SK-N-MC (cell line): ENCODE measurements around the gene KIAA1671.

Source experiments
- DNase-seq: peaks from one replicate; pipeline ENCODE4 v3.0.0-alpha.2; 2011; ENCODE audit warnings: low read depth, low spot score
- H3K27ac ChIP-seq: fragments of 200-600 bp; sonication (generic); 2 replicates; pipeline ENCODE4 v1.5.1; 2016; ENCODE audit warnings: mixed run types
- H3K36me3 ChIP-seq: fragments of 200-600 bp; sonication (generic); 2 replicates; pipeline ENCODE4 v1.6.1; 2017; ENCODE audit warnings: antibody characterized with exemption, low read length, mixed read lengths; ENCODE audit not compliant: insufficient read depth
- H3K4me3 ChIP-seq: fragments of 200-600 bp; sonication (generic); 2 replicates; pipeline ENCODE4 v1.5.1; 2016
- H3K9ac ChIP-seq: fragments of 200-600 bp; sonication (generic); 2 replicates; pipeline ENCODE4 v1.8.0; 2017; ENCODE audit warnings: mixed run types, mixed read lengths; ENCODE audit not compliant: insufficient read length
- H3K9me3 ChIP-seq: fragments of 200-600 bp; sonication (generic); 2 replicates; pipeline ENCODE4 v1.6.1; 2017; ENCODE audit warnings: low read depth, mild to moderate bottlenecking, antibody characterized with exemption, low read length, moderate library complexity, mixed read lengths
- EZH2 ChIP-seq: fragments of 200-600 bp; sonication (generic); IDR thresholded peaks from one replicate; pipeline ENCODE4 v1.6.1; 2017; ENCODE audit warnings: antibody characterized with exemption
- FOXP2 ChIP-seq: optimal IDR thresholded peaks from 2 replicates; pipeline ENCODE3; 2011; ENCODE audit warnings: mild to moderate bottlenecking, moderate library complexity; ENCODE audit not compliant: insufficient read depth; ENCODE audit errors: extremely low read length, control extremely low read depth
- POLR2AphosphoS5 ChIP-seq: IDR thresholded peaks from 2 replicates; pipeline ENCODE4 v1.6.1; 2012; ENCODE audit warnings: mild to moderate bottlenecking, low read depth, low read length, borderline replicate concordance

KIAA1671 gene

DNA sequence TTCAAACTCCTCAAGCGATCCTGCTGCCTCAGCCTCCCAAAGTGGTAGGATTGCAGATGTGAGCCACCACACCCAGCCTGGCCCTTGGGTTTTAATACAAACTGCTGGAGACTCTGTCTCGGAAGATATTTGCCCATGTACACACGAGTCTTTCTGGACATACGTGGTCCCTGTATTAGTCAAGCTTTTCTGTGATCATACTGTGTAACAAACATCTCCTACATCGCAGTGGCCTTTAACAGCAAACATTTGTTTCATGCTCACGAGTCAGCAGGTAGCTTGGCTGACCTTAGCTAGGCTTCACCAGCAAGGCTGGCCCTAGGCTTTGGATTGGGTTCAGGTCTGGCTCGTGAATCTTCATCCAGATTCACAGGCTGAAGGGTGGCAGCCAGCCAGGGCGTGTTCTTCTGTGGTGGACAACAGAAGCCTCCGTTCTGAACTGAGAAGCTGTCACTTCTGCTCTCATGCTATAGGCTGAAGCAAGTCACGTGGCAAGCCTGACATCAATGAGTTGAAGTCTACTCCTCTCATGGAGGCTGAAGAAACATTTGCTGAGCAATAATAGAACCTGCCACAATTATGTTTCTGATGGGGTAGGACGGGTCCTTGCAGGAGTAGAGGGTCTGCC, 8.8 kb downstream of the KIAA1671 start:
- Histone ChIP-seq H3K9ac (no peak overlapping the region), H3K4me3 (no peak overlapping the region), H3K9me3 (no peaks in the 10 kb centered on the region), H3K36me3 (no peaks in the 10 kb centered on the region), H3K27ac (no peak overlapping the region)
- no peak for DNase-seq
- TF ChIP-seq POLR2AphosphoS5 (no peak), FOXP2 (no peak), EZH2 (no peak)

DNA sequence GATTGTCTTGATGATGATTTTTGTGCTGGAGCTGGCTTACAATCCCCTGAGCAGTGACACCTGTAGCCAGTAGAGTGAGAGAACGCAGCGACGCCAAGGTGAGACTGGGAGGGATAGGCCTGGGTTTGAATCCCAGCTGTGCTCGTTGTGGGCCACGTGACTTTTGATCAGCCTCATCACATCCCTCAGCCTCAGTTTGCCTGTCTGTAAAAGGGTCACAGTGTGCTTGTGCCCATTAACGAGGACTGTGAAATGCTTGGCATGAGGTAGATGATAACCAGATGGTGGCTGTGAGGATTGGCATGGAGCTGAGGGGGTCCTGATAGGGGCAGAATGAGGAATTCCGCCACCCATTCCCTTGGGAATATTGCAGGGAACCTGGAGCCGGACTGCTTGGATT, 9.6 kb downstream of the KIAA1671 start:
- H3K9ac ChIP-seq: no peak overlapping the region
- H3K9me3 ChIP-seq: no peaks in the 10 kb centered on the region
- TF ChIP-seq FOXP2 (no peak), EZH2 (no peak), POLR2AphosphoS5 (no peak)
- no peak overlapping the region for H3K27ac ChIP-seq
- no peaks in the 10 kb centered on the region for H3K36me3 ChIP-seq
- no peak overlapping the region for H3K4me3 ChIP-seq
- no peak for DNase-seq

DNA sequence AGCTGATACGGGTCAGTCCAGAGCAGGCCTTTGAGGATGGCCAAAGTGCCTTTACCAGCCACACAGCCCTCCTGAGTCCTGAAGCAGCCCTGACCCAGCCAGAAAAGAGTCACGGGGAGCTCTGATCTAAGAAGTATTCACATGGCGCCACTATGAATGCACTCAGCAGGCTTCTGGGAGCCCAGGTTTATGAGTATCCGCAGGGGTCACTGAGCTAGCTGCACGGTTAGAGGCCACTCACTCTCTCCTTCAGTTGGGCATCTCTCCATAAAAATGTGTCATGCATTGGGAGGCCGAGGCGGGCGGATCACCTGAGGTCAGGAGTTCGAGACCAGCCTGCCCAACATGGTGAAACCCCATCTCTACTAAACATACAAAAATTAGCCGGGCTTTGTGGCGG, 10.3 kb downstream of the KIAA1671 start:
- no peaks in the 10 kb centered on the region for H3K36me3 ChIP-seq
- no peaks in the 10 kb centered on the region for H3K9me3 ChIP-seq
- no peak overlapping the region for H3K27ac ChIP-seq
- no peak for DNase-seq
- H3K4me3 ChIP-seq: no peak overlapping the region
- TF ChIP-seq FOXP2: no peak
- no peak for TF ChIP-seq EZH2
- TF ChIP-seq POLR2AphosphoS5: no peak
- H3K9ac ChIP-seq: no peak overlapping the region

DNA sequence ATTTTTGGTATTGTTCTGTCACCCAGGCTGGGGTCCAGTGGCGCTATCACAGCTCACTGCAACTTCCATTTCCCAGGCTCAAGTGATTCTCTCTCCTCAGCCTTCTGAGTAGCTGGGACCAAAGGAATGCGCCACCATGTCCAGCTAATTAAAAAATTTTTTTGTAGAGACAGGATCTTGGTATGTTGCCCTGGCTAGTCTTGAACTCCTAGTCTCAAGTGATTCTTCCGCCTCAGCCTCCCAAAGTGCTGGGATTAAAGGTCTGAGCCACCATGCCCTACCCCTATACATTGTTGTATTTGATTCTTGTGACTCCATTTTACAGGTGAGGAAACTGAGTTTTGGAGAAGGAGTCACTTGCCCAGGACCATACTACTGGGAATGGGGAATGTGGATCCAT, 11.9 kb downstream of the KIAA1671 start:
- no peak for DNase-seq
- TF ChIP-seq POLR2AphosphoS5 (no peak), FOXP2 (no peak), EZH2 (no peak)
- Histone ChIP-seq H3K9me3 (no peaks in the 10 kb centered on the region), H3K9ac (no peak overlapping the region), H3K36me3 (no peaks in the 10 kb centered on the region), H3K4me3 (no peak overlapping the region), H3K27ac (no peak overlapping the region)

DNA sequence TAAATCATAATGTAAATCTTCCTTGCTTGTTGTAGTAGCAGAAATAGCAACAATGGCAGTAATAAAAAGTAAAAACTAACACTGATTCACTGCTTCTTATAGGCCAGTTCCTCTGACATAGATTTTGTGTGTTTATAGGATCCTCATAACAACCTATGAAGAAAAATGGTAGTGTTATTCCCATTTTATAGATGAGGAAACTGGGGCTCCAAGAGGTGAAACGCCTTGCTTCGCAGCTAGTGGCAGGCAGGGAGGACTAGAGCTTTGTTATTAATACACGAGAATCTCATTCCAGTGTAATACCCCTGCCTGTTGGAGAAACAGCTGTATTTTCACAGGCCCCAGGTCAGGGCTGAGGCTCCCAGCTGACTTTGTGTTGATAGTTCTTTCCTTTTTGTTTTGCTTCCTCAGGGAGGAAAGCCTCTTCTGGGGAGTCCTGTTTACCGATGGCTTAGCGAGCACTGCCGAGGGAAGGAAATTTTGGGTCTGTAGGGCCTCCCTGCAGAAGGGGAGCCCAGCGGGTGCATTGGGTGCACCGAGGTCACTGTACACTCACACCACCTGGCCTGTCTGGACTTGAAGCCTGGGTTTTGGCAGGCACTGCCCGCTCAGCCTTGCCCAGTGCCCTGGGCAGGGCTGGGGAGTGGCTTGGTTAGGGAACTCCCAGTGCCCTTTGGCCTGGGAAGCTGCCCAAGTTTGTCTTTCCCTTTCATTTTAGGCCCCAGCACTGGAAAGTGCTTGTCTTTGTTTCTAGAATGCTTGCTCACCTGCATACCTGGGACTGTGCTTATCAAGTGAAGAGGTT, 13.5 kb downstream of the KIAA1671 start:
- Histone ChIP-seq H3K9ac (no peak overlapping the region), H3K27ac (no peak overlapping the region), H3K4me3 (no peak overlapping the region), H3K9me3 (no peaks in the 10 kb centered on the region), H3K36me3 (no peaks in the 10 kb centered on the region)
- no peak for DNase-seq
- TF ChIP-seq EZH2: no peak
- TF ChIP-seq FOXP2: no peak
- no peak for TF ChIP-seq POLR2AphosphoS5

DNA sequence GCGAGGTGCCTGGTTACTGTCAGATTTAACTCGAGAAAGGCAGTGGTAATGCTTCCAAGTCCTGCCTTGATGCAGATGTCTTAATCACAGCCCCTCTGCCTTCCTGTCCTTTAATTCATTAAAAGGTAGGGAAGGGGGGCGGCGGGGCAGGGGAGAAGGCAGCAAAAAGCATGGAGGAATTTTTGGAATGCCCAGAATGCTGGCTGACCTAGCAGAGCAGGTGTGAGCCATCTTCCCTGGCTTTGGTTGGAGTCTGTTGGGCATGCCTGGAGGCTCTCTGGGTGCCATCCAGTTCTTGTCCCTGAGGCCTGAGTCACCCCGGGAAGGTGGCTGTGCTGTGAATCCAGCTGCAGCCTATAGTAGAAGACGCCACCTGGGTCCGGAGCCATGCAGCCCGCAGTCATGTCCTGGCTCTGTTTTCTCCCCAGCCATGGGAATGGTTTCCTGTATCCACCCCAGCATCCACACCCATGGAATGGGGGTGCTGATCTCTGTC, 15.6 kb downstream of the KIAA1671 start:
- Histone ChIP-seq H3K4me3 (no peak overlapping the region), H3K27ac (no peak overlapping the region), H3K9ac (no peak overlapping the region), H3K36me3 (no peaks in the 10 kb centered on the region), H3K9me3 (no peaks in the 10 kb centered on the region)
- TF ChIP-seq EZH2: no peak
- no peak for TF ChIP-seq POLR2AphosphoS5
- no peak for TF ChIP-seq FOXP2
- DNase-seq: no peak

DNA sequence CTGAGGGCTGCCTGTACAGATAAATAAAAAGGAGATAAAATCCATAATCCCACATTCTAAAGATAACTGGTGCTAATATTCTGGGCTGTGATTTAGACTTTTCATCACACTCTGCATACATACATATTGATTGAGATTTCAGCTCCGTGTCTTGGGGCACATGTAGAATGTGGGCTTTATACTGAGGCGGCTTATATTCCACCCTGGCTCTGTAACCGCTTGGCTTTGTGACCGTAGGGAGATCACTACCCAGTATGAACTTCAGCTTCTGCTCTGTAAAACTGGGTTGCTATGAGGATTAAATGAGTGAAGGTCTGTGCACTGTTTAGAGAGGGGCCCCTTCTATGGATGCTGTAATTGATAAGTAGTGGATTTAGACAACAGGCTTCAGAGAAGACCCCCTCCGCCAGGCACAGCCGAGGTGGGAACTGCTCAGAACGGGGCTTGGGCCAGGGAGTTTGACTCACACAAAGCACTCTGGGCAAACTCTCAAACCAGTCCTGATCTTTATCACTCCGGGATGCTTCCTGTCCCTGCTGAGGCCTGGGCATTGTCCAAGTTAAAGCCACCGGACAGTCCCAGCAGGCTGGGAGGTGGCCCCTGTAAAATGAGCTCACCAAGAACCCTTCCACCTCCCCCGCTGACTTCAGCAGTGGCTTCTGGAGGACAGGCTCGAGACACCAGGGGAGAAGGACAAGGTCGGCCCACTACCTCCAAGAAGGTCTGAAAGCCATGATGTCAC, 17.2 kb downstream of the KIAA1671 start:
- Histone ChIP-seq H3K27ac (no peak overlapping the region), H3K36me3 (no peaks in the 10 kb centered on the region), H3K4me3 (no peak overlapping the region), H3K9me3 (no peaks in the 10 kb centered on the region), H3K9ac (no peak overlapping the region)
- TF ChIP-seq EZH2 (no peak), POLR2AphosphoS5 (no peak), FOXP2 (no peak)
- DNase-seq: no peak

DNA sequence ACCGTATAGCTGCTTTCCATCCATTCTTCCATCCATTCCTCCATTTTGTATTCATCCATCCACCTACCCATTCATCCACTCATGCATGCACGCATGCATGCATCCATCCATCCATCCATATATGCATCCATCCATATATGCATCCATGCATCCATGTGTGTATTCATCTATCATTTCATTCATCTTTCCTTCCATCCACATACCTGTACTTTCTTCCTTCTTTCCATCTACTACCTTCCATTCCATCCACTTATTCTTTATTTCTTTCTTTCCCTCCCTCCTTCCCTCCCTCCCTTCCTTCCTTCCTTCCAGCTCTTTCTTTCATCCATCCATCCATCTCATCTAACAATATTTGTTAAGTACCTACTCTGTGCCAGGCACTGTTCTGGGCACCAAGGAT, 19.9 kb downstream of the KIAA1671 start:
- Histone ChIP-seq H3K9ac (no peak overlapping the region), H3K4me3 (no peak overlapping the region), H3K27ac (no peak overlapping the region), H3K36me3 (no peaks in the 10 kb centered on the region), H3K9me3 (no peaks in the 10 kb centered on the region)
- TF ChIP-seq POLR2AphosphoS5 (no peak), EZH2 (no peak), FOXP2 (no peak)
- no peak for DNase-seq
